A673 (cell line): Measurements from ENCODE around the gene TGIF2.

Experiments used
- CTCF ChIP-seq: fragments of 300-800, 200-600 bp; sonication (generic); conservative IDR thresholded peaks from 2 replicates; pipeline ENCODE4 v1.5.1; 2017; ENCODE audit warnings: low read depth, mild to moderate bottlenecking, antibody characterized with exemption, low read length, moderate library complexity, mixed read lengths
- EZH2 ChIP-seq: fragments of 200-600 bp; sonication (generic); IDR thresholded peaks from 2 replicates; pipeline ENCODE4 v1.6.1; 2017; ENCODE audit warnings: borderline replicate concordance, low read depth, mild to moderate bottlenecking, mixed read lengths, antibody characterized with exemption, low read length; ENCODE audit not compliant: poor library complexity, severe bottlenecking

DNA sequence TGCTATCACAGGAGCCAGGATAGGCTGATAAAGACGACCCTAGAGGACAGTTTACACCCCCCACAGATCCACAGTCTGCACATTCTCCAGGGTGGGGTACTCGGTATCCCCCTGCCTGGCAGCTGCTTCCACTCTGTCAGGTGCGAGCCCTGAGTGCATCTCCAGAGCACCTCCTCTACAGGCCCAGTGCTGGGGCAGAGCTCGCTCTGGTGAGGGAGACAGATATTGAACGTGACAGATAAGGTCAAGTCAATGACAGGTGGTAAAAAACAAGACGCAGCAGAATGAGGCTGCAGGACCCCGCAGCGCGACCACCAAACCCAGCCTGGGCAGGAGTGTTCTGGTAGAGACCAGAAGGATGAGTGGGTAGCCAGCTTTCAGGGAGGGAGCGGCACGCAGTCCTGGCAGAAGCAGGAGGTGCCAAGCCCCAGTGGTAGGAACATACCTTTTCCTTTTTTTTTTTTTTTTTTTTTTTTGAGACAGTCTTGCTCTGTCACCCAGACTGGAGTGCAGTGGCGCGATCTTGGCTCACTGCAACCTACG lies 44.5 kb upstream of the TGIF2 start:
- TF ChIP-seq EZH2 (no peak), CTCF (no peak)
